K562 (cell line): Measurements from ENCODE around the gene FDX2. TPM values are rescaled to one million over a fixed set of nuclear protein-coding genes. Genes with fewer than 3 reads are reported as not detected.
A peak's percentile ranks its signal among the peaks of the same experiment; 100 is the strongest.

Experiments used
- ASH1L ChIP-seq: fragments of 450-650 bp; IDR thresholded peaks from 2 replicates; pipeline ENCODE4 v1.6.1; 2018; ENCODE audit warnings: borderline replicate concordance, mild to moderate bottlenecking, low read depth; ENCODE audit not compliant: partially characterized antibody
- ATF2 ChIP-seq: sonication (generic); formaldehyde crosslinking; IDR thresholded peaks from 2 replicates; pipeline ENCODE4 v1.8.1; 2022; ENCODE audit warnings: missing genetic modification reagents
- BHLHE40 ChIP-seq: IDR thresholded peaks from 2 replicates; pipeline ENCODE4 v1.6.1; 2011; ENCODE audit warnings: low read length, improper control_type of control experiment
- CBFA2T3 ChIP-seq: fragments of 450-650 bp; IDR thresholded peaks from 2 replicates; pipeline ENCODE4 v1.6.1; 2017
- CCNT2 ChIP-seq: IDR thresholded peaks from 2 replicates; pipeline ENCODE4 v1.6.1; 2011; ENCODE audit warnings: borderline replicate concordance, low read depth, mild to moderate bottlenecking, moderate library complexity, mixed read lengths, low read length; ENCODE audit not compliant: insufficient read length; ENCODE audit errors: extremely low read depth
- ELK3 ChIP-seq: fragments of 450-650 bp; formaldehyde crosslinking; IDR thresholded peaks from 2 replicates; pipeline ENCODE4 v1.4.0; 2020; ENCODE audit warnings: mild to moderate bottlenecking
- EP400 ChIP-seq: fragments of 450-650 bp; IDR thresholded peaks from 2 replicates; pipeline ENCODE4 v1.6.1; 2017; ENCODE audit warnings: antibody characterized with exemption, mild to moderate bottlenecking, moderate library complexity
- FOXP4 ChIP-seq: sonication (generic); formaldehyde crosslinking; IDR thresholded peaks from 2 replicates; pipeline ENCODE4 v1.8.0; 2022; ENCODE audit warnings: mild to moderate bottlenecking, missing genetic modification reagents, borderline replicate concordance
- HDAC6 ChIP-seq: IDR thresholded peaks from 2 replicates; pipeline ENCODE4 v1.6.1; 2012; ENCODE audit warnings: low read depth, mild to moderate bottlenecking, control low read depth, inconsistent platforms, low read length, moderate library complexity
- ID3 ChIP-seq, 2 experiments: fragments of 250-450 bp in 1 of 2; fragments of 450-650 bp in 1 of 2; sonication (Bioruptor Pico) in 1 of 2; IDR thresholded peaks; 2 replicates each; pipeline versions ENCODE4 v1.6.1 to v1.8.0; 2016 to 2021; ENCODE audit warnings: mild to moderate bottlenecking in 2 of 2, moderate library complexity in 2 of 2, missing compliant biosample characterization in 1 of 2, missing genetic modification characterization in 1 of 2
- KDM1A ChIP-seq, 2 experiments: fragments of 450-650 bp; IDR thresholded peaks; 2 replicates each; pipeline ENCODE4 v1.6.1; 2016; ENCODE audit warnings: mild to moderate bottlenecking in 2 of 2
- KHSRP ChIP-seq: fragments of 450-650 bp; IDR thresholded peaks from 2 replicates; pipeline ENCODE4 v1.6.1; 2017
- L3MBTL2 ChIP-seq: fragments of 450-650 bp; IDR thresholded peaks from 2 replicates; pipeline ENCODE4 v1.6.1; 2016; ENCODE audit warnings: mild to moderate bottlenecking, moderate library complexity
- LARP7 ChIP-seq: fragments of 450-650 bp; IDR thresholded peaks from 2 replicates; pipeline ENCODE4 v1.6.1; 2016
- LCOR ChIP-seq: sonication (generic); formaldehyde crosslinking; IDR thresholded peaks from 2 replicates; pipeline ENCODE4 v1.8.0; 2022; ENCODE audit warnings: mild to moderate bottlenecking, missing genetic modification reagents
- MXI1 ChIP-seq: IDR thresholded peaks from 2 replicates; pipeline ENCODE4 v1.6.1; 2011; ENCODE audit warnings: low read depth, mild to moderate bottlenecking, improper control_type of control experiment, low read length
- NEUROD1 ChIP-seq: fragments of 150-350 bp; IDR thresholded peaks from 2 replicates; pipeline ENCODE4 v1.6.1; 2014; ENCODE audit warnings: borderline replicate concordance, low read length, low read depth; ENCODE audit not compliant: partially characterized antibody
- NR2F6 ChIP-seq: fragments of 450-650 bp; formaldehyde crosslinking; IDR thresholded peaks from 2 replicates; pipeline ENCODE4 v1.4.0; 2020; ENCODE audit warnings: mild to moderate bottlenecking
- RUNX1 ChIP-seq: sonication (generic); IDR thresholded peaks from 2 replicates; pipeline ENCODE4 v1.6.1; 2016; ENCODE audit warnings: antibody characterized with exemption, low read depth
- SMAD1 ChIP-seq: fragments of 150-350 bp; IDR thresholded peaks from 2 replicates; pipeline ENCODE4 v1.6.1; 2014; ENCODE audit warnings: low read length, low read depth; ENCODE audit not compliant: partially characterized antibody
- SMARCA5 ChIP-seq: fragments of 450-650 bp; IDR thresholded peaks from 2 replicates; pipeline ENCODE4 v1.6.1; 2016
- SUPT5H ChIP-seq: fragments of 450-650 bp; IDR thresholded peaks from 2 replicates; pipeline ENCODE4 v1.6.1; 2016
- TAL1 ChIP-seq: fragments of 450-650 bp; IDR thresholded peaks from 2 replicates; pipeline ENCODE4 v1.6.1; 2016; ENCODE audit warnings: mild to moderate bottlenecking
- TGIF2 ChIP-seq: sonication (generic); formaldehyde crosslinking; IDR thresholded peaks from 2 replicates; pipeline ENCODE4 v1.8.1; 2022; ENCODE audit warnings: mild to moderate bottlenecking, missing genetic modification reagents, moderate library complexity
- ZBTB17 ChIP-seq: fragments of 450-650 bp; formaldehyde crosslinking; IDR thresholded peaks from 2 replicates; pipeline ENCODE4 v1.4.0; 2020; ENCODE audit warnings: mild to moderate bottlenecking
- polyA plus RNA-seq, 8 experiments: library from polyadenylated mRNA; depleted of rRNA in 4 of 8; stranded (reverse) in 5 of 8; unstranded in 3 of 8; fragments of >200 nt; fragmentation: Nextera tagmentation in 2 of 8; fragmentation: Illumina TruSeq in 1 of 8; extraction: Ambion mirVana in 2 of 8; extraction: Trizol in 1 of 8; gene quantifications; 2 replicates each; pipeline versions ENCODE4 v1.2.1 to v1.2.3, GENCODE V29; 2011 to 2014; ENCODE audit warnings: inconsistent platforms in 1 of 8, missing spikeins in 1 of 8
- total RNA-seq, 7 experiments: library from RNA; depleted of rRNA in 6 of 7; stranded (reverse); fragments of >200 nt in 6 of 7; fragmentation: Illumina TruSeq in 2 of 7; extraction: Trizol in 2 of 7; gene quantifications; 2 replicates each; pipeline versions ENCODE4 v1.2.1 to v1.2.3, GENCODE V29; 2011 to 2021; ENCODE audit warnings: low replicate concordance in 1 of 7
- TF ChIP-seq, protein P1 (sequence below): fragments of 250-450 bp; sonication (Bioruptor Pico); IDR thresholded peaks from 2 replicates; pipeline ENCODE4 v1.8.0; 2022; ENCODE audit warnings: moderate library complexity, mild to moderate bottlenecking, inconsistent platforms

FDX2 gene
- total and polyA plus RNA-seq, 9 of the 15 experiments (the other 6 are each of a cell fraction or from before 2014, with no cell fraction given) = 2.5 to 49.8 (median 29.7) TPM

GRCh38 chr19:10289836-10290356 is 25.9 kb downstream of the FDX2 start, which contains the start of gene ICAM5 (continued):
- TF ChIP-seq LCOR (CRISPR knock-in tag) (no peak), TGIF2 (CRISPR knock-in tag) (no peak), KDM1A (IDR thresholded peaks at IDR 0.05) (no peak), ELK3 (CRISPR knock-in tag) (no peak), SUPT5H (peak; percentile 75), SMAD1 (no peak), MXI1 (no peak), ZBTB17 (CRISPR knock-in tag) (peak; percentile 73; the same call in 1 of the 2 replicates), NR2F6 (CRISPR knock-in tag) (no peak), CCNT2 (peak; percentile 85), SMARCA5 (no peak), BHLHE40 (no peak), LARP7 (0 out of 2 replicates have a peak, but pooled peaks have one; percentile 55), L3MBTL2 (no peak), RUNX1 (no peak), EP400 (no peak), HDAC6 (0 out of 2 replicates have a peak, but pooled peaks have one; percentile 67), ID3 (CRISPR knock-in tag; IDR thresholded peaks at IDR 0.05) (no peak), ID3 (tag; IDR thresholded peaks at IDR 0.05) (no peak), NEUROD1 (no peak), FOXP4 (no peak), TAL1 (no peak), ASH1L (no peak), CBFA2T3 (no peak), KHSRP (no peak), ATF2 (no peak)
- TF ChIP-seq, protein P1, sequence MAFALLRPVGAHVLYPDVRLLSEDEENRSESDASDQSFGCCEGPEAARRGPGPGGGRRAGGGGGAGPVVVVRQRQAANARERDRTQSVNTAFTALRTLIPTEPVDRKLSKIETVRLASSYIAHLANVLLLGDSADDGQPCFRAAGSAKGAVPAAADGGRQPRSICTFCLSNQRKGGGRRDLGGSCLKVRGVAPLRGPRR = no peak
